Lower lobe of right lung (tissue), 2 donors: Measurements from ENCODE around the gene RHOV. TPM values are rescaled to one million over a fixed set of nuclear protein-coding genes. Genes with fewer than 3 reads are reported as not detected.

Source experiments
- ATAC-seq, 2 donors: fragments of 200-7000 bp; cut with Tn5 transposase; one replicate each; pipeline ENCODE4 v1.9.1; 2020 to 2022; ENCODE audit warnings: mild to moderate bottlenecking in 2 of 2, moderate library complexity in 2 of 2
- DNase-seq: peaks from one replicate; pipeline ENCODE4 v3.0.0-alpha.2; 2020
- H3K27ac ChIP-seq: fragments of 200-600 bp; one replicate; pipeline ENCODE4 v1.8.0; 2022
- H3K27me3 ChIP-seq: fragments of 200-600 bp; one replicate; pipeline ENCODE4 v1.8.0; 2022; ENCODE audit warnings: low read depth
- H3K36me3 ChIP-seq: fragments of 200-600 bp; one replicate; pipeline ENCODE4 v1.8.0; 2022; ENCODE audit warnings: mild to moderate bottlenecking
- H3K4me1 ChIP-seq: fragments of 200-600 bp; one replicate; pipeline ENCODE4 v1.8.0; 2022
- H3K4me3 ChIP-seq: fragments of 200-600 bp; one replicate; pipeline ENCODE4 v1.8.0; 2022; ENCODE audit warnings: mild to moderate bottlenecking
- H3K9me3 ChIP-seq: fragments of 200-600 bp; one replicate; pipeline ENCODE4 v1.8.0; 2022
- intact Hi-C: fragments of 100-400 bp; cut with DNase I; formaldehyde crosslinking; loops from one replicate; pipeline ENCODE4 v1.11.0; 2022
- total RNA-seq: library from RNA; stranded (reverse); fragmentation: NEBNext Ultra II Directional; extraction: Animal tissue kit (Norgen Biotek cat#: 25700); gene quantifications from one replicate; pipeline ENCODE4 v1.2.1, GENCODE V29; 2021
- TF ChIP-seq, protein P1 (sequence below): fragments of 200-600 bp; IDR thresholded peaks from one replicate; pipeline ENCODE4 v1.8.0; 2022; ENCODE audit warnings: antibody characterized with exemption, mild to moderate bottlenecking
- donor health status: DM: no; HTN: yes; CAD: no; lungs with severe emphysema.

Gene RHOV
- total RNA-seq, 1 donor from 2014 or later, result 1.5 TPM

DNA sequence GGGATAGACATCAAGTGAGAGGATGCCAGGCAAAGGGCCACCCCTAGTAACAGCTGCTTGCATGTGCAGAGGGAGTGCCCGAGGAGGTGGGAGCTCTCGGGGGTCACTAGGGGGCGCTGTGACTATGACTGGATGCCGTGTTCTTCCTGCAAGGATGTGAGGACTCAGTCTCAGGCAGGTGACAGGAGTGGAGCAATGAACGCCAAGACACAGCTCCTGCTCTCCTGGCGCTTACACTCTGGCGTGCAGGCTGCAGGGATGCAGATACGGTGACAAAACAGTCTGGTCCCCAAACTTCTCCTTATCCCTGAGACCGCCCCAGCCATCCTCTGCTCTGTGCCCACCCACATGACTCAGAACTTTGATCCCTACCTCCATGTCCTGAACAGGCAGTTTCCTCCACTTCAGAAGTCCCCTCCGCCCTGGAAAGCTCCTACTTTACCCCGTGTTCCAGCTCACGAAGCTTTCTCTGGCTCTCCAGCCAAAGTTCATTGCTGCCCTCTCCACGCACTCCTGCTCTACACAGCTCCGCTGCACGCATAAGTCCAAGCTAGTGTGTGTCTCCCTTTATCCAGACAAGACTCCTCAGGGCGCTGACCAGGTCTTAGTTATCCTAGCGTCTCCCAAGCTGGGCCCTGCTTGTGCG lies 14.7 kb downstream of the RHOV start:
- no peak overlapping the region for H3K27ac ChIP-seq
- peak; percentile 78 to 79 for ATAC-seq
- intact Hi-C loops, result no loop called here

DNA sequence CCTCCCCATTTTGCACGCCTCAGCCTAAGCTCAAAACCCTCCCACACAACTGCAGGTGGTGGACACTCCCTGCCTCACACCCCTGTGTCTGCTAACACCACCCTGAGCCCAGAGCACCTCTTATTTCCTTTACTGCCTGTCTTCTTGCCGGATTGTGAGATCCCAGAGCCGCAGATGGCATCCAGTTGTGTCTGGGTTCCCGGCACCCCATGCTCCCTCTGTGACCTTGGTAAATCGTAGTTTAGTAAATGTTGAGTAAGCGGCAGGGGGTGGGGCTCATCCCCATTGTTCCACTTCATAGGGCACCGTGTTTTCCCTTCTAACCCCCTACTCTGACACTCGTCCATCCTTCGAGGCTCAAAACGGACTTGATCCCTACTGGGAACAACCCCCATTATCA lies 15.3 kb downstream of the RHOV start:
- no peaks in the 10 kb centered on the region for H3K9me3 ChIP-seq
- ATAC-seq (no peak), DNase-seq (no peak)
- H3K4me1 ChIP-seq, result peaks cover 23% of the 10 kb centered on the region
- intact Hi-C loops, result no loop called here
- no peak overlapping the region for H3K27ac ChIP-seq
- H3K4me3 ChIP-seq, result no peak overlapping the region
- TF ChIP-seq, protein P1, sequence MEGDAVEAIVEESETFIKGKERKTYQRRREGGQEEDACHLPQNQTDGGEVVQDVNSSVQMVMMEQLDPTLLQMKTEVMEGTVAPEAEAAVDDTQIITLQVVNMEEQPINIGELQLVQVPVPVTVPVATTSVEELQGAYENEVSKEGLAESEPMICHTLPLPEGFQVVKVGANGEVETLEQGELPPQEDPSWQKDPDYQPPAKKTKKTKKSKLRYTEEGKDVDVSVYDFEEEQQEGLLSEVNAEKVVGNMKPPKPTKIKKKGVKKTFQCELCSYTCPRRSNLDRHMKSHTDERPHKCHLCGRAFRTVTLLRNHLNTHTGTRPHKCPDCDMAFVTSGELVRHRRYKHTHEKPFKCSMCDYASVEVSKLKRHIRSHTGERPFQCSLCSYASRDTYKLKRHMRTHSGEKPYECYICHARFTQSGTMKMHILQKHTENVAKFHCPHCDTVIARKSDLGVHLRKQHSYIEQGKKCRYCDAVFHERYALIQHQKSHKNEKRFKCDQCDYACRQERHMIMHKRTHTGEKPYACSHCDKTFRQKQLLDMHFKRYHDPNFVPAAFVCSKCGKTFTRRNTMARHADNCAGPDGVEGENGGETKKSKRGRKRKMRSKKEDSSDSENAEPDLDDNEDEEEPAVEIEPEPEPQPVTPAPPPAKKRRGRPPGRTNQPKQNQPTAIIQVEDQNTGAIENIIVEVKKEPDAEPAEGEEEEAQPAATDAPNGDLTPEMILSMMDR, result no peak
- H3K36me3 ChIP-seq, result peaks cover 36% of the 10 kb centered on the region
- no peaks in the 10 kb centered on the region for H3K27me3 ChIP-seq

More for the DNA sequence above, 14.7 kb downstream of the RHOV start:
- Histone ChIP-seq H3K4me3 (no peak overlapping the region), H3K27me3 (no peaks in the 10 kb centered on the region), H3K36me3 (peaks cover 29% of the 10 kb centered on the region), H3K4me1 (peaks cover 23% of the 10 kb centered on the region), H3K9me3 (no peaks in the 10 kb centered on the region)
- TF ChIP-seq, protein P1, result peak; percentile 77
- DNase-seq, result peak; percentile 86

GRCh38 chr15:40857601-40858341 lies 16.3 kb downstream of the RHOV start:
- ATAC-seq, result peak; percentile 90 to 93
- Histone ChIP-seq H3K9me3 (no peaks in the 10 kb centered on the region), H3K36me3 (peaks cover 45% of the 10 kb centered on the region), H3K4me1 (peaks cover 23% of the 10 kb centered on the region), H3K27me3 (no peaks in the 10 kb centered on the region), H3K27ac (no peak overlapping the region), H3K4me3 (no peak overlapping the region)
- TF ChIP-seq, protein P1, result peak; percentile 93
- intact Hi-C loops, result no loop called here
- DNase-seq, result peak; percentile 87

- H3K9me3 ChIP-seq, result no peaks in the 10 kb centered on the region
- TF ChIP-seq, protein P1, result no peak
- H3K27ac ChIP-seq, result no peak overlapping the region
- ATAC-seq, result no peak
- H3K27me3 ChIP-seq, result no peaks in the 10 kb centered on the region
- no peak for DNase-seq
- peaks cover 45% of the 10 kb centered on the region for H3K36me3 ChIP-seq
- intact Hi-C loops, result no loop called here
- H3K4me1 ChIP-seq, result peaks cover 23% of the 10 kb centered on the region
- H3K4me3 ChIP-seq, result no peak overlapping the region
Measured at GRCh38 chr15:40856746-40857145, 17.3 kb downstream of the RHOV start.

- intact Hi-C loops, result no loop called here
- ATAC-seq (no peak), DNase-seq (no peak)
- H3K9me3 ChIP-seq, result no peaks in the 10 kb centered on the region
- peaks cover 23% of the 10 kb centered on the region for H3K4me1 ChIP-seq
- TF ChIP-seq, protein P1, result no peak
- no peaks in the 10 kb centered on the region for H3K27me3 ChIP-seq
- peaks cover 49% of the 10 kb centered on the region for H3K36me3 ChIP-seq
- no peak overlapping the region for H3K27ac ChIP-seq
- H3K4me3 ChIP-seq, result no peak overlapping the region
Measured at GRCh38 chr15:40855706-40856234, 18.3 kb downstream of the RHOV start.
